ENCODE data around the gene PRR5L.
"Not testable (repeated sequence)": the region's sequence is repeated elsewhere in the genome, so short reads cannot be mapped to it uniquely, and the experiment has no call there.

Gene PRR5L

DNA sequence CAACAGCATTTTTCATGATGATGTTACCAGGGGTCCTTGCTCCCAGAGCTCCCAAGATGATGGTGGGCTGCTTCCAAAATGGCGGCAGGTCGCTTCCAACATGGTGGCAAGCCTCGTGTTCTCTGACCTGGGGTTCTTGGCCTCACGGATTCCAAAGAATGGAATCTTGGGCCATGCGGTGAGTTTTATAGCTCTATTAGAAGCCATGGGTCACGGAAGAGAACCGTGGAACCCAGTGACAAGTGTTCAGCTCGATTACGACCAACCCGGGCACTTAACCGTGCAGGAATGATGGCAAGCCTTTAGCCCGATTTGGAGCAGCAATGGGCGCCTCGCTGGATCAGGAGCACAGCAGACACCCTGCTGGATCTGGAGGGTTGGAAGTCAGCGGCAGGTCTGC is 28.9 kb downstream of the PRR5L start:
- not testable (repeated sequence) for DNase-seq (ENCODE audit: low read depth in 2 of 2, low spot score in 1 of 2)

DNA sequence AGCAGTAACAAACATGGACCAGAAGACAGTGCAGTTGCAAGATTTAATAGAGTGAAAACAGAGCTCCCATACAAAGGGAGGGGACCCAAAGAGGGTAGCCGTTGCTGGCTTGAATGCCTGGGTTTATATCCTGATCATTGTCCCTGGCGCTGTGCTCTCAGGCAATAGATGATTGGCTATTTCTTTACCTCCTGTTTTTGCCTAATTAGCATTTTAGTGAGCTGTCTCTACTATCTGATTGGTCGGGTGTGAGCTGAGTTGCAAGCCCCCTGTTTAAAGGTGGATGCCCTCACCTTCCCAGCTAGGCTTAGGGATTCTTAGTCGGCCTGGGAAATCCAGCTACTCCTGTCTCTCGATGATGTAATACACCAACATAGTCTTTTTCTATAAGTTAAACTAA is 29.3 kb downstream of the PRR5L start:
- not testable (repeated sequence) for DNase-seq (ENCODE audit: low read depth in 2 of 2, low spot score in 1 of 2)

DNA sequence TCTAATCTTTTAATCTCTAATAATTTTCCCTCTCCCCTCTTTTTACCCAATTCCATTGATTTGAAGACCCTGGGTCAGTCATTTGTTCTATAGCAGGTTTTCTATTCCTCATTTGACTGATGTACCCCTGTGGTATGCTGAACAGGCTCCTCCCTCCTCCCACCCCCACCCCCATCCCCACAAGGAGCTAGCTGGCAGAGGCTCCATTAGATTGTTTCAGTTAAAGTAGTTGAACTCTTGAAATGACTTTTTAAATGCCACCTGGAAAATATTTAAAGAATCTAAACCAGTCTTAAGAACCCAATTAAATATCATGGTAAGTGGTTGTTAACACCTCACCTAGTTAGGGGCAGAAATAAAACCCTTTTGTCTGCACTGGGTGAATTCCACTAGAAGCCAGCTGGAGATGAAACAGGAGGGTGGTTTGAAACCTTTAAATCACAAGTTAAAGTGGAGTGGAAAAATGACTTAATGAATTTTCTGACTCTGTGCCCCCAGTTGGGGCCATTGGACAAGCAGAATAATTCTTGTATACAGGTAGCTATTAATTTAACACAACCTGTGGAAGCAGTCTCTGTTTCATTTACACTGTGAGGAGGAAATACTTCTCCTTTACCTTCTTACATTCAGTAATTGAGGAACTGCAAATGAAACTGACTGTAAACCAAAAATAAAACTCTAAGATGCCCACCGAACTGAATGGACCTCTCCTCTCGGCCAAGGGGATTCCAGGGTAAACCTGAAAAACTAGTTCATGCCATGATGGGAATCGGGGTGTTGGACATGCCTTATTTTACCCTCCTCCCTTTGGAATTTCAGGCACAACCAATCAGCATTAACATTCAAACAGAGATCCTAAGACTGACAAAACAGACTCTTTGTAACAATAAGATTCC is 30.7 kb downstream of the PRR5L start:
- DNase-seq (ENCODE audit: low read depth in 2 of 2, low spot score in 1 of 2), result no peak

DNA sequence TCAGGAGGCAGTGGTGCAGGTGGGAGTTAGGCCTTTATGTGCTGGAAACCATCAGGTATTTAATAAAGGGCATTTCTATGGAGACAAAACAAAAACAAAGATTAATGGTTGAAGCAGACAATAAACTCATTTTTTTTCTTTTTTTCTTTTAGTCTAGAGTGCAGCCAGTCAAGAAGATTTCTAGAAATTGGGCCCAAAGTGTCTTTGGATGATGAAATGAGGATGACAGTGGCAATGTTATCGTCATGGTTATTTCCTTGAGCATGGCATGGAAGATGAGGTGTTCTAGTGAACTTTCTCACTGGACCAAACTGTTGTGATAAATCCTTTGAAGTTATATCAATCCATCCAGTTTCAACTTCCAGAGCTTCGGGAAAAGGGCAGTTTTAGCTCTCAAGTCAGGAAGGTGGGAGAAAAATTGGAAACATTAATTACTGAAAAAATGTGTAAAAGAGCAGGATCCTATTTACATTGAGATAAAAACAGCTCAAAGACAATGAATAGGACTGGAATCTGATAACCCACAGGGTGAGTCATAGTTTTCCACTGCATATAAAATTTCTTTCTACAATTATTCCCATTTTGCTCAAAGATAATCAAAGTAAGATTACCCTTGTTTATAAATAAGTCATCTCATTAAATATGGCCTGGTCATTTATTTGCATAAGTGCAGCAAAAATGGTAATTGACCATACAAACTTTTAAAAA is 33.0 kb downstream of the PRR5L start:
- DNase-seq (ENCODE audit: low read depth in 2 of 2, low spot score in 1 of 2), result no peak

DNA sequence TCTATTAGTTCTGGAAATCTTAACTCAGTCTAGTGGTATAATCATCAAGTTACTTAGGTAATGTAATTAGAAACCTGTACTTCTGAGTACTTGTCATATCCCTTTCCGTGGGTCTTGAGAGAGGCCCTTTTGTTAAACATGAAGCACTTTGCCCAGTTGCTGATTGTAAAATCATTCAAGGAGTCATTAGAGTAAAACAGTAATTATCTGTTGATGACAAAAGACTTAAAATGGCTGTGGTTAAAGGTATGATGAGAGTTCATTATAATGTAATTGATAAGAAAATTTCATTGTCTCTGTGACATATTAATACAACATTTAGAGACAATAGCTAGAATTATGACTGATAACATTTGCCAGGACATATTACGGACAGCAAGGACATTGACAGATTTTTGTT is 34.3 kb downstream of the PRR5L start:
- DNase-seq (ENCODE audit: low read depth in 2 of 2, low spot score in 1 of 2), result no peak

DNA sequence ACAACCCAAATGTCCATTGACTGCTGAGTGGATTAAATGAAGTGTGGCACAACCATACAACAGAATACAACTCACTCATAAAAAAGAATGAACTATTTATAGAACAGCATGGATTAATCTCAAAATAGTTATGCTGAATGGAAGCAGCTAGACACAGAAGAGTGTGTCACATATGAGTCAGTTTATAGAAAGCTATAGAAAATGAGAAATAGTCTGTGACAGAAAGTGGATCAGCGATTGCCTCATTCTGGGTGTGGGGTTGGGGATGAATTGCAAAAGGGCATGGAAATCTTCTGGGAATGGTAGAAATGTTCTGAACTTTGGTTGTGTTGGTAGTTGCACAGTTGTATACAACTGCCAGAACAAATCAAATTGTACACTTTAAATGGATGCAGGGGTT is 37.4 kb downstream of the PRR5L start:
- no peak for DNase-seq (ENCODE audit: low read depth in 2 of 2, low spot score in 1 of 2)

DNA sequence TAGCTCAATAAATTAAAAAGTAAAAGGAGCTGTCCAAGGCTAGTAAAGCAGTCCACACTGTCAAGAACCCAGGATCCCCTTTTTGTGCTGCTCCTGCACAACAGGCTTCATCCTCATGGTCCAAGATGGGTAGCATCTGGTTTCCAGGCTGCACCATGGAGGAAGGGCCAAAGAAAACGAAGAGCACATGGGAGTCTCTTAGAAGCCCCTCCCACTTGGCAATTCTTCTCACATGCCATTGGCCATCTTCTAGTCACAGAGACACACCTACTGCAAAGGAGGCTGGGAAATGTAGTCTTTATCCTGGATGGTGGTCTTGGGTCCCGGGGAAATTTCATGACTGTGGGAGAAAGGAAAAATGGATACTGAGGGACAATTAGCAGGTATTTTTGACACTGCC is 37.8 kb downstream of the PRR5L start:
- DNase-seq (ENCODE audit: low read depth in 2 of 2, low spot score in 1 of 2), result no peak

DNA sequence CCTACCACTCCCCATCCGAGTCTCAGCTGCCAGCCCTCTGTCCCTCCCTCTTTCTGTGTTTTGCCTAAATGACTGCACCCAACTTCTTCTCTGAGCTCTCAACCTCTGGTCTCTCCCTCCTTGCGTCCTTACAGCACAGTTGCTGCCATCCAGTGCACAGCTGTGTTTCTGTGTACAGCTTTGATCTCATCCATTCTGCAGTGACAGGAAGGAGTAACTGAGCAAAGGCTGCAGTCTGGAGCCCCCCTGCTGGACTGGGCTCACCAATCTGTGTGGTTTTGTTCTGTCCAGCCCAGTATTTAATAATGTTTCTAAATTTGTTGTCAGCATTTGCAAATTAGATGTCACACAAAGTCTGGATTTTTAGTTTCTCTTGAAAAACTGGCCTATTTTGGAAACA is 43.8 kb downstream of the PRR5L start:
- no peak for DNase-seq (ENCODE audit: low read depth in 2 of 2, low spot score in 1 of 2)

DNA sequence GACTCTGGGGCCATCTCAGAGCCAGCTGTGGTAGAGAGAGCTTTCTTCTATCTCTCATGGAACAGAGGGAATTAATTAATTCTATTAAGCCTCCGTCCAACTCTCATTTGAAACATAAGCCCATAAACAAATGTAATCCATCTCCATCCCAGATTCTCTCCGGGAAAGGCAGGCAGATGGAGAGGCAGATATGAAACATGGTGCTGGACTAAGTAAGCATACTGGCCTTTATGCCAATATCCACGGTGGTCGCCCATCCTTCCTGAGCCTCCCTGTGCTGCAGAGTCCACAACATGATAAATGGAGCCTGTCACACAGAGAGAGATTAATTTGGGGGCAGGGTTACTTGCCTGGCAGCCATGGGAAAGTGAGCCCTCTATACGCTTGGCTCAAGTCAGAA is 44.8 kb downstream of the PRR5L start:
- no peak for DNase-seq (ENCODE audit: low read depth in 2 of 2, low spot score in 1 of 2)

DNA sequence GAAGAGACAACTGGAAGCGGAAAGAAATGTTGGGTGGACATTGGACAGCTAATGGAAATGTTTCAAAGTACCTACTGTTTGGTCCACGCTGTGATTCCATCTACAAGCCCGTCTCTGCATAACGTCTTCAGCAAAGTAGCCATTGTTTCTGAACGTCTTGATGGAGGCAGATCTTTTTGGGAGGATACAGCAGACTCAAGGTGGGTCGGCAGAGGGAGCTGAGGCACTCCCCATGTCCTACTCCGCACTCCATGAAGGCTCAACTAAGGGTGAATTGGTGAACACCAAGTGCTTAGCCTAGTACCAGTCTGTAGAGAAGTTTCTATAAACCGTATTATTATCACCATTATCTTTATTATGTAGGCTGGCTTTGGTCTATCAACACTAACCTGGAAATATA is 45.8 kb downstream of the PRR5L start:
- no peak for DNase-seq (ENCODE audit: low read depth in 2 of 2, low spot score in 1 of 2)

DNA sequence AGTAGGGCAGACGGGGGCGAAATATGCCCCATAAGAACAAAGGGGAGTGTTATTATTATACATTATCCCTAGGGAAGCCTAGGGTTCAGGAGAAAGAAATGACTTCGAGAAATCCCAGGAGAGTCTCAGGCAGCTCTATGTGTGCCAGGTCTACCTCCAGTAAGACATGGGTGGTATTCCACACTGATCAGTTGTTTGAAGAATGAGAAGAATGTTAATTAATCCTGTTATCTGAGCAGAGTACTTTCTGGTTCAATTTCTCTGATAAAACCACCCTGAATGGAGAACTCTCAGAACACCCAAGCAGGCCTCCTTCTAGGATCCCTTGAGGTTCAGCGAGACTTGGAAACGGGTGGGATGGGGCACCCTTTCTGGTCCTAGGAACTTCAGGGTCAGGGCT is 46.2 kb downstream of the PRR5L start:
- no peak for DNase-seq (ENCODE audit: low read depth in 2 of 2, low spot score in 1 of 2)

DNA sequence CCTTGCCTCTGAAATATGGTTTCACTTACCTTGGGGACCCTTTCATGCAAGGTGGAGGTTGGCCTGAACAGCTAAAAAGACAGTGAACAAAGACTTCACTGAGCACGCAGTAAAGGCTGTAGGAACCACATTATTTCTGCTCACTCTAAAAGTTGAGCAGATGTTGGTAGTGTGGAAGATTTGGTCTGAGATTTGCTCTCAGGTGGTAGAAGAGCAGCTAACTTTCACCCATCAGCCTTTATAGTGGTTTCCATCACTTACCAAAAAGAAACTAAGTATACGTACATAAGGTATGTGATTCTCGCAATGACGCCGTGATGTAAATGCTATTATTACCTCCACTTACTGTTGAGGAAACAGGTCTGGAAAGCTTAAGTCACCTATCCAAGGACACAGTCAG is 47.3 kb downstream of the PRR5L start:
- no peak for DNase-seq (ENCODE audit: low read depth in 2 of 2, low spot score in 1 of 2)

DNA sequence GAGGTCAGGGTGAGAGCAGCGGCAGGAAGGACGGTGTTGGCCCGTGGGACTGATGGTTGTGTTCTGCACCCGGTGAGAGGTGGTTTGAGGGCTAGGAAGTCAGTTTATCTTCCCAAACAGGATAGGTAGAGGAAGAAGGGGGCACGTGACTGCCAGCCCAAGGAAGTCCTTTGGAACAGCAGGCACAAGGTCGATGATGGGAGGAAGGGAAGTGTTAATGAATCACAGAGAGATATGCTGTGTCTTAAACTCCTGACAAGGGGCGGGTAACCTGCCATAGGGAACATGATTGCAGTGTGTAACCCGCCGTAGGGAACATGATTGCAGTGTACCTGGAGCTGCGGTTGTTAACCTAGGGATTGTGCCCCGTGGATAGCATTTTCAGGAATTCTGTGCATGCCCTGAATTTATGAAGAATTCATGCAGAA is 49.0 kb downstream of the PRR5L start:
- no peak for DNase-seq (ENCODE audit: low read depth in 2 of 2, low spot score in 1 of 2)

DNA sequence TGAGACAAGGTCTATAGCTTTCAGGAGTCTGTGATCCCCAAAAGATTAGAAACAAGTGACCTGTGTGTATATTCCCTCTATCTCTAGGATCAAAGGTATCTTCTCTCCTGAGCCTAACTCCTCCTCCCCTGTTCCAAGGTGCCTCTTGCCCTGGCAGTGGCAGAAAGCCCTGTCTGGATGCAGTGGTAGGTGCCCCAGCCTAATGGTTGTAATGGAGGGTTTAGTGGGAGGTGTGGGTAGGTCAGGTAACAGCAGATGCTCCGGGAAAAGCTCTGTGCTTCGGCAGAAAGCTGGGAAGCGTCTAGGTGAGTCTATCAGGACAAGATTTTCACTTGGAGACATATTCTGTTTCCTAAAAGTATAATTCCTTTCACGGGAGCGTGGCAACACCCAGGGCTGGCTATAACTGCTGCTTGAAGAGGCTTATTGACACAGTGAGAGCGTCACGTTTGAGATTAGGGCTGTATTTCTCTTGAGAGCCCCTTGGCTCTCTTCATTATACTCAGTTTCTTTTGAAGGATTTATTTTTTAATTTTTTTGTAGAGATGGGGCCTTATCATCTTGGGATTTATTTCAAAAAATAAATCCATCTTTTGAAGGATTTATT is 49.5 kb downstream of the PRR5L start:
- DNase-seq (ENCODE audit: low read depth in 2 of 2, low spot score in 1 of 2), result no peak

DNA sequence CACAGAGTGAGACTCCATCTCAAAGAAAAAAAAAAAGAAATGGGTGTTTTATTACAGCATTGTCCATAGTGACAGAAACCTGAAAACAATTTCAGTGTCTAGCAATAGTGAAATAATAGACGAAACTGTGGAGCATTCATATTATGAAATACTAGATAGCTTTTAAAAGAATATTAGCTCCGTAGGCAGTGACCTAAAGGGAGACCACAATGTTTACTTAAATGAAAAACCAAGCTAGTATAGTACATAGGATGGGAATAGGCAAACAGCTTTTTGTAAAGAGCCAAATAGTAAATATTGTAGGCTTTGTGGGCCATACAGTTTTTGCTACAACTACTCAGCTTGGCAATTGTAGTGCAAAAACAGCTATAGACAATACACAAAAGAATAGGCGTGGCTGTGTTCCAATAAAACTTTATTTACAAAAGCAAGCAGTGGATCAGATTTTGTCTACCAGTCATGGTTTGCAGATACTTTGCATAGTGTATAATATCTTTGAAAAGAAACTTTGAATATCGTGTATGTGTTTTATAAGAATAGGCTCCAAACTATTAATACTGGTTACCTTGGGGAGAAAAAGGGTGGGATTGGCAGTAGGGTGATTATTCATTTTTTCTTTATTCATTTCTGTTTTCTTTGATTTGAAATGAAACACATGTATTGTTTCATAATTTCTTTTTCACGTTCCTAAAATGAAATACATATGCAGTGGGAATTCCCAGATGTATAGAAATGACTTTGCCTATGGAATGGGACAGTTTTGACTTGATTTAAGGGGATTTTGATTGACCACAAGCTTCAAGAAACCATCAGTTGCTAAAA is 50.7 kb downstream of the PRR5L start:
- no peak for DNase-seq (ENCODE audit: low read depth in 2 of 2, low spot score in 1 of 2)

DNA sequence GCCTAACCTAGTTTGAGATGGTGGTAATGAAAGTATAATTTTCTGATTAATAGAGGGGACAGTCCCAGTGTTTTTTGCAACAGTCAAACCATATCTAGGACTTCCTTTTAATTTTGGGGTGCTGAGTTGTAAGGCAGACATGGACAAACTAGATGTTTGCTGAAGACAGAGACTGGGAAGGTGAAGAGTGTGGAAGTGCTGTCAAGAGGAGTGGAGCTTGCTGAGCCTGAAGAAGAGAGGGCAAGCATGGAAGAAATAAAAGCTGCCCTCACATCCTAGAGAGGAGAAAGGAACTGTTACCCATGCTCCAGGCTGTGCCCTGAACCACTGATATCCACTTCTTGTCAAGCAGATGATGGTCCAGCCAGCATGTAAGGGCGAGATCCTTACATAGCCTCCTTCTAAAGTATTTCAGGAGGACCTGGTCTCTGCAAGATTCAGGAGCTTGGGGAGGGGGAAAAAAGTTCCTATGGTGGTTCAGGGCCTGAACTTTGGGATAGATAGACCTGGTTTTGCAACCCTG is 51.4 kb downstream of the PRR5L start:
- no peak for DNase-seq (ENCODE audit: low read depth in 2 of 2, low spot score in 1 of 2)

DNA sequence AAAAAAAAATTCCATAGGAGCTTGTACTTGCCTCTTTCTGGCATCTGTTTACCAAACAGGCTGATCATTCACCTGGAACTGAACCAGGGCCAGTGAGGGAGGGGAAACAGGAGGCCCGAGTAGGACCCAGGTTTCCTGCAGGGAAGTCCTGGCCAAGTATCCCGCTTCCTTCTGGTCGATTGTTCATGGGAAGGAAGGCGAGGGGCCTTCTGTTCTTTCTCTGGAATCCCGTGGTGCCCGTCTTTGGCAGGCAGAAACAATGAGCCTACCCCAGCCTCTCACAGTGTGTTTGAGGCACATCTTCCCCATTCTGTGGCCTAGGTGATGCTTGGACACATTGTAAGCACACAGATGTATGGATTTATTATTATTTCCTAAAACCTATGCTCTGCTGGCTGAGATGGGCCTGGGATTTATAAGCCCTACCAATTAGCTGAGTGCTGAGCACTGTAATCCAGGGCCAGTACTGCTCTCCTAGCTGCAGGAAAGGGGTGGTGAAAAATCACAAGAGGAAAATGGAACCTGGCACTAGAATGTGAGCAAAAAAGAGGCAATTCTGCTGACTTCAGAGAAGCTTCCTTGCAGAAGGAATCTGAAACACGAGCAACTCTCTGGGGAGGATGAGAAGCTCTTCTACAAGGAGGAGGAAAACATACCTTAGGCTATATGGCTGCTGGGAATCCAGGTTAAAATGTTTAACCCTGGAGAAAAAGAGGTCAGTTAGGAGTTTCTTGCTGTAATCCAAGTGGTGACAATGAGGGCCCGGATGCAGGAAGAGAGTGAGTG is 53.5 kb downstream of the PRR5L start:
- no peak for DNase-seq (ENCODE audit: low read depth in 2 of 2, low spot score in 1 of 2)

DNA sequence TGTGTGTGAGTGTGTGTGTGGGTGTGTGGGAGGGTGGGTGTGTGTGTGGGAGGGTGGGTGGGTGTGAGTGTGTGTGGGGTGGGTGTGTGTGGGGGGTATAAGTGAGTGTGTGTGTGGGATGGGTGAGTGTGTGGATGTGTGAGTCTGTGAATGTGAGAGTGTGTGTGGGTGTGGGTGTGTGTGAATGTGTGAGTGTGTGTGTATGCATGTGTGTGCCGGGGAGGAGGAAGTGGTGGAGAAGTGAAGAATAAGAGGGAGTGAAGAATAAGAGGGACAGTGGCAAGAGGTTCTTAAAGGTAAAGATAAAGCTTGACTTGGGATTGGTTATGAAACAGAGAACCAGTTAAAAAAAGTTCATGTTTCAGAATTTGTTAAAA is 54.0 kb downstream of the PRR5L start:
- DNase-seq (ENCODE audit: low read depth in 2 of 2, low spot score in 1 of 2), result no peak

DNA sequence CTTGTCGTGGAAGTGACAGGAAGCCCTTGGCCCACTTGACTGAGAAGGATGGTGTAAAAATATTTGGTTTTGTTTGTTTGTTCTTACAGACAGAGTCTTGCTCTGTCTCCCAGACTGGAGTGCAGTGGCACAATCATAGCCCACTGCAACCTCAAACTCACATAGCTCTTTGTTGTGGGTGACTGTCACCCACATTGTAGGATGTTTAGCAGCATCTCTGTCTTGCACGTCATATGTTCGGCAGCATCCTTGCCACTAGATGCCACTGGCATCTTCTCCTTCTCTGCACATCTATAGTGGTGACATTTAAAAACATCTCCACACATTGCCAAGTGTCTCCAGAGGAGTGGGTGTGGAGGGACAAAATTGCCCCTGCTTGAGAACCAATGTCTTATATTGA is 56.8 kb downstream of the PRR5L start:
- DNase-seq (ENCODE audit: low read depth in 2 of 2, low spot score in 1 of 2), result peak in 1 of 2 donors; percentile 41
